Mesendoderm (in vitro differentiated cells): ENCODE measurements around the gene PTPRD.

Source experiments
- DNase-seq: peaks from one replicate; pipeline ENCODE4 v3.0.0; 2013
- H2AK5ac ChIP-seq: 2 replicates; pipeline ENCODE4 v1.6.1; 2013; ENCODE audit warnings: low read length, inconsistent platforms
- H2BK120ac ChIP-seq: 2 replicates; pipeline ENCODE4 v1.6.1; 2013; ENCODE audit warnings: low read depth, mild to moderate bottlenecking, low read length, moderate library complexity, mixed read lengths
- H2BK15ac ChIP-seq: replicated peaks from 2 replicates; pipeline ENCODE4 v1.6.1; 2013; ENCODE audit warnings: low read depth, mild to moderate bottlenecking, moderate library complexity
- H2BK5ac ChIP-seq: 2 replicates; pipeline ENCODE4 v1.6.1; 2013; ENCODE audit warnings: low read length, inconsistent platforms
- H3K18ac ChIP-seq: 2 replicates; pipeline ENCODE4 v1.6.1; 2013; ENCODE audit warnings: mild to moderate bottlenecking, low read length, mixed read lengths
- H3K23ac ChIP-seq: one replicate; pipeline ENCODE4 v1.6.1; 2013; ENCODE audit warnings: low read length
- H3K27ac ChIP-seq: 2 replicates; pipeline ENCODE4 v1.5.1; 2013; ENCODE audit warnings: low read depth, mild to moderate bottlenecking, inconsistent platforms, low read length, moderate library complexity
- H3K27me3 ChIP-seq: 2 replicates; pipeline ENCODE4 v1.6.1; 2013; ENCODE audit warnings: low read length, control low read depth, mild to moderate bottlenecking, inconsistent platforms; ENCODE audit not compliant: insufficient read depth, poor library complexity
- H3K36me3 ChIP-seq: 2 replicates; pipeline ENCODE4 v1.6.1; 2013; ENCODE audit warnings: low read length, inconsistent platforms; ENCODE audit not compliant: control insufficient read depth, insufficient read depth
- H3K4ac ChIP-seq: one replicate; pipeline ENCODE4 v1.6.1; 2013; ENCODE audit warnings: low read depth, mild to moderate bottlenecking, low read length, moderate library complexity
- H3K4me1 ChIP-seq: 2 replicates; pipeline ENCODE4 v1.6.1; 2013; ENCODE audit warnings: low read depth, low read length, inconsistent platforms; ENCODE audit not compliant: control insufficient read depth
- H3K4me2 ChIP-seq: 2 replicates; pipeline ENCODE4 v1.6.1; 2013; ENCODE audit warnings: low read length
- H3K4me3 ChIP-seq: 2 replicates; pipeline ENCODE4 v1.5.1; 2013; ENCODE audit warnings: mild to moderate bottlenecking, low read length
- H3K56ac ChIP-seq: one replicate; pipeline ENCODE4 v1.6.1; 2013; ENCODE audit warnings: low read length
- H3K79me1 ChIP-seq: 2 replicates; pipeline ENCODE4 v1.6.1; 2013; ENCODE audit warnings: low read length, inconsistent platforms
- H3K79me2 ChIP-seq: 2 replicates; pipeline ENCODE4 v1.6.1; 2013; ENCODE audit warnings: mild to moderate bottlenecking, low read length; ENCODE audit not compliant: control insufficient read depth, insufficient read depth
- H3K9ac ChIP-seq: 2 replicates; pipeline ENCODE4 v1.6.1; 2013; ENCODE audit warnings: low read length, inconsistent platforms
- H4K5ac ChIP-seq: one replicate; pipeline ENCODE4 v1.6.1; 2013; ENCODE audit warnings: low read length
- H4K8ac ChIP-seq: one replicate; pipeline ENCODE4 v1.6.1; 2013; ENCODE audit warnings: low read depth, mild to moderate bottlenecking, control low read depth, low read length, moderate library complexity
- WGBS: extraction: QIAGEN DNeasy Blood & Tissue Kit; methylation state at CpG from one replicate; pipeline ENCODE4 v1.1.7; 2013; ENCODE audit warnings: low lambda C conversion rate, missing lambda C conversion rate; ENCODE audit not compliant: insufficient coverage; ENCODE audit errors: extremely low coverage; 5-methylcytosine and 5-hydroxymethylcytosine counted together

PTPRD gene

DNA sequence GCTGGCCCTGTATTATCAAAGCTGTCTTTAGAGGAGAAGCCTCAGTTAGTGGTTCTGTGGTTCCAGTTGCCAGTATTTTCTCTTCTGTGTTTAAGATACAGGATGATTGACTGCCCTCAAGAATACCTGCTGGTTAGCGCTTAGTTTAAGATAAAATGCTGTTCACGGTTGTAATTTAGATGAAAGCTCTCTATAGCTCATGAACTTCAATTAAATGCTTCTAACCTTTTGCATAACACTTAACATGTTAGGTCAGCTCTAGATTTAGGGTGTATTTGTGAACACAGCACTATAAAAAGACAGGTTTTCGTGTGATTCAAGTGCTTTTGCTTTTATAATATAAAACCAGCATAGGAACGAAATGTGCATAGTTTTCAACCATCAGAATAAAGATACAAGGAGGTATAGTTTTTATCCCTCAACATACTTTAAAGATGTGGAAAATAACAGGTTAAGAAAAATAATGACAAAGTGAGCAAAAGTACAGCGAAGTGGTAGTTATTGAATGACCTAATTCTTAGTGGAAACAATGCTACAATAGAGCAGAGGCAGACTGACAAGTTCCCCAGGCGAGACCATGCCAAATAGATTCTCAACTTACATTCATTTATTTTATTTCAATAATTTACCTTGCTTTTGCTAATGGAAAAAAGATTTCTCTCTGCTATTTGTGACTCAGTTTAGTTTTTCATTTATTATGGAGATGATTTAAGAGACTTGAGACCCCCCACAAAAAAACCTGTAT lies 2210.7 kb downstream of the PTPRD start:
- H3K9ac ChIP-seq = no peak overlapping the region
- H3K23ac ChIP-seq = no peak overlapping the region
- no peaks in the 10 kb centered on the region for H3K79me1 ChIP-seq
- H2BK5ac ChIP-seq = no peak overlapping the region
- DNase-seq = no peak
- H3K18ac ChIP-seq = no peak overlapping the region
- no peak overlapping the region for H2BK120ac ChIP-seq
- H3K36me3 ChIP-seq = no peaks in the 10 kb centered on the region
- H2AK5ac ChIP-seq = no peak overlapping the region
- H3K4me1 ChIP-seq = no peaks in the 10 kb centered on the region
- H3K79me2 ChIP-seq = no peaks in the 10 kb centered on the region
- H3K27me3 ChIP-seq = no peaks in the 10 kb centered on the region
- no peak overlapping the region for H3K4me2 ChIP-seq
- H4K8ac ChIP-seq = no peak overlapping the region
- H3K27ac ChIP-seq = no peak overlapping the region
- H2BK15ac ChIP-seq = no peak overlapping the region
- H3K4ac ChIP-seq = no peak overlapping the region
- H3K56ac ChIP-seq = no peak overlapping the region
- no peak overlapping the region for H4K5ac ChIP-seq
- no CpG with 5 or more reads among the region's 6 CpGs for WGBS
- H3K4me3 ChIP-seq = no peak overlapping the region

DNA sequence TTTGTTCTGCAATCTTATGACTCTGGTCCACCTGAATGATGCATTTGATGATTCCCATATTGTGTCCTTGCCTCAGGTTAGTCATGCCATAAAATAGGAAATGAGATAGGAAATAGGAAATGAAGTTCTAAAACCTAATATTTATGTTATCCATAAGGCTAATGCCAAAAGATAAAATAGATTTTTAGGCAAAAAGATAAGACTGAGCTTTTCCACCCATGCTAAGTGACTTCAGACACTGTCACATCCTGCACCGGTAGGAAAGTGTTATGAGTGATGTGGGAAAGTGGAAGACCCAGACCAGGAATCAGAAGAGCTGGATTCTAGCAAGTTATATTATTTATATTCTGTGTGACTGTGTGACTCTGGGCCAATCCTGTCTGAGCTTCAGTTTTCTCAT lies 2212.4 kb downstream of the PTPRD start:
- H3K18ac ChIP-seq = no peak overlapping the region
- WGBS = no CpG with 5 or more reads among the region's 1 CpG
- no peaks in the 10 kb centered on the region for H3K4me1 ChIP-seq
- H3K4me3 ChIP-seq = no peak overlapping the region
- no peaks in the 10 kb centered on the region for H3K79me1 ChIP-seq
- H3K36me3 ChIP-seq = no peaks in the 10 kb centered on the region
- no peak overlapping the region for H2BK120ac ChIP-seq
- H4K5ac ChIP-seq = no peak overlapping the region
- H3K27me3 ChIP-seq = no peaks in the 10 kb centered on the region
- H3K79me2 ChIP-seq = no peaks in the 10 kb centered on the region
- H2BK5ac ChIP-seq = no peak overlapping the region
- H2BK15ac ChIP-seq = no peak overlapping the region
- no peak overlapping the region for H3K4me2 ChIP-seq
- no peak overlapping the region for H2AK5ac ChIP-seq
- no peak overlapping the region for H3K9ac ChIP-seq
- no peak overlapping the region for H3K27ac ChIP-seq
- no peak for DNase-seq
- no peak overlapping the region for H3K23ac ChIP-seq
- H3K4ac ChIP-seq = no peak overlapping the region
- no peak overlapping the region for H4K8ac ChIP-seq
- H3K56ac ChIP-seq = no peak overlapping the region

DNA sequence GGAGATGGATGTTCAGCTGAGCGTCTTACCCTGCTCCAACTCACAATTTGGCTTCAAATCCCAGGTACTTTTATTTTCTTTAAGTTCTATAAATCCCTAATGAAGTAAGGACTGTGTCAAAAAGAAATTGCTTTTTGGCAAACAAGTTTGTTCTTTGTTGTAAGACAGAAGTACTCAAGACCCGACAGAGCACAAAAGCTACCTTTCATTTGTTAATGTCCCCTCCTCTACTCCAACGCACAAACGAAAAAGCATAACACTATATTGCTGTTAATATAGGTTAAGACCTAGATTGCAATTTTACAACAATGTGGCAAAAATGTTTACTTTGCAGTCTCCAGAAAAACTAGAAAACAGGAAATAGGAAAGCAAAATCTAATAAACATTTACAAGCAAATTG lies 2217.8 kb downstream of the PTPRD start:
- no peak overlapping the region for H3K4me3 ChIP-seq
- no peak overlapping the region for H2BK5ac ChIP-seq
- no peak overlapping the region for H3K9ac ChIP-seq
- no peak overlapping the region for H2AK5ac ChIP-seq
- H3K4ac ChIP-seq = no peak overlapping the region
- H3K79me2 ChIP-seq = no peaks in the 10 kb centered on the region
- no peak overlapping the region for H3K18ac ChIP-seq
- no peak overlapping the region for H2BK15ac ChIP-seq
- H3K23ac ChIP-seq = no peak overlapping the region
- no peak overlapping the region for H2BK120ac ChIP-seq
- H3K56ac ChIP-seq = no peak overlapping the region
- H3K4me1 ChIP-seq = no peaks in the 10 kb centered on the region
- no peaks in the 10 kb centered on the region for H3K79me1 ChIP-seq
- H3K27me3 ChIP-seq = no peaks in the 10 kb centered on the region
- no peak overlapping the region for H3K4me2 ChIP-seq
- no CpG with 5 or more reads among the region's 4 CpGs for WGBS
- no peak overlapping the region for H4K8ac ChIP-seq
- DNase-seq = no peak
- H3K36me3 ChIP-seq = no peaks in the 10 kb centered on the region
- no peak overlapping the region for H4K5ac ChIP-seq
- no peak overlapping the region for H3K27ac ChIP-seq

GRCh38 chr9:8394341-8394740 lies 2218.5 kb downstream of the PTPRD start:
- Histone ChIP-seq H2BK15ac (no peak overlapping the region), H3K4me2 (no peak overlapping the region), H3K27me3 (no peaks in the 10 kb centered on the region), H2BK120ac (no peak overlapping the region), H3K23ac (no peak overlapping the region), H2AK5ac (no peak overlapping the region), H3K79me1 (no peaks in the 10 kb centered on the region), H4K5ac (no peak overlapping the region), H3K36me3 (no peaks in the 10 kb centered on the region), H3K18ac (no peak overlapping the region), H3K56ac (no peak overlapping the region), H4K8ac (no peak overlapping the region), H3K27ac (no peak overlapping the region), H3K4ac (no peak overlapping the region), H3K9ac (no peak overlapping the region), H3K79me2 (no peaks in the 10 kb centered on the region), H2BK5ac (no peak overlapping the region), H3K4me3 (no peak overlapping the region), H3K4me1 (no peaks in the 10 kb centered on the region)
- WGBS = no CpG with 5 or more reads among the region's 1 CpG
- DNase-seq = no peak

DNA sequence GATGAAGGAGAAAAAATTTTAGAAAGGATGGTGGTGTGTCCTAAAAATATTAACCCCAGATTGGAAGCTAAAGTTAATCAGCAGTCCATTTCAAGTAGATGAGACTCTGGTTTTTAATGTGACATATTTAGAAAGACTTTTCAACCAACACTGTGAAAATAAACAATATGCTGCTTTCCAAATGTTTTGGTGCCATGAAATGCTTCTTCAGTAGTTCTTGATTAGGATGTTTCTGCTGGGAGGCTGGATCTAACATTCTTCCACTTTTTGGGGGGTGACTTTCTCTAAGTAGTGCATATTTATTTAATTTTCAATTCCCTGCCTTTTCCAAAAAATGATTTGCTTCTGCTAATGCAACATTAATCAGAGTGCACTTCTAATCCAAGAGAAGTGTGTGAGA lies 2219.9 kb downstream of the PTPRD start:
- Histone ChIP-seq H3K4me2 (no peak overlapping the region), H3K56ac (no peak overlapping the region), H3K36me3 (no peaks in the 10 kb centered on the region), H2BK120ac (no peak overlapping the region), H3K79me2 (no peaks in the 10 kb centered on the region), H2BK5ac (no peak overlapping the region), H3K4me1 (no peaks in the 10 kb centered on the region), H4K8ac (no peak overlapping the region), H3K4me3 (no peak overlapping the region), H3K27ac (no peak overlapping the region), H3K9ac (no peak overlapping the region), H3K23ac (no peak overlapping the region), H3K79me1 (no peaks in the 10 kb centered on the region), H3K18ac (no peak overlapping the region), H3K4ac (no peak overlapping the region), H2BK15ac (no peak overlapping the region), H3K27me3 (no peaks in the 10 kb centered on the region), H4K5ac (no peak overlapping the region), H2AK5ac (no peak overlapping the region)
- no peak for DNase-seq

DNA sequence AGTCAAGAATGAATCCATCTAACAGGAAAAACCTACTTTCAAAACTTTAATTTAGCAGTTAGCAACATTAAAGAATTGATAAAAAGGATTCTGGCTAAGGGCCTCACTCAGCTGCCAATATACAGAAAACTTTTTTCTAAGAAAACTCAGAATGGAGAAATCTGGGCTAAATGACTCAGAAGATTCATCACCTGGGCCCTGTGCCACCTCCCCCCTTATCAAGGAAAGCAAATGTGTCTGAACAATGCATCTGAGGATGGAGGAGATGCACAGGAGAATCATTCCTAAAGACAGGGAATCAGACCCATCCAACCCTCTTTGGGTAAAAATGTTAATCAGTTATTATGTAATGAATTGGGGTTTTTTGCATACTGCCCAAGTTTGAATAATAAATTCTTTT lies 2221.2 kb downstream of the PTPRD start:
- H3K4ac ChIP-seq = no peak overlapping the region
- H3K27ac ChIP-seq = no peak overlapping the region
- H3K4me3 ChIP-seq = no peak overlapping the region
- no peak overlapping the region for H4K5ac ChIP-seq
- H2BK5ac ChIP-seq = no peak overlapping the region
- H4K8ac ChIP-seq = no peak overlapping the region
- no peak overlapping the region for H3K4me2 ChIP-seq
- no peak overlapping the region for H3K56ac ChIP-seq
- H3K79me1 ChIP-seq = no peaks in the 10 kb centered on the region
- H3K23ac ChIP-seq = no peak overlapping the region
- no peak overlapping the region for H3K9ac ChIP-seq
- no peaks in the 10 kb centered on the region for H3K79me2 ChIP-seq
- H3K18ac ChIP-seq = no peak overlapping the region
- H3K27me3 ChIP-seq = no peaks in the 10 kb centered on the region
- DNase-seq = no peak
- H2AK5ac ChIP-seq = no peak overlapping the region
- H3K4me1 ChIP-seq = no peaks in the 10 kb centered on the region
- no peaks in the 10 kb centered on the region for H3K36me3 ChIP-seq
- no peak overlapping the region for H2BK15ac ChIP-seq
- H2BK120ac ChIP-seq = no peak overlapping the region
